ENCODE measurements around the gene RHBDF2. TPM values are rescaled to one million over a fixed set of nuclear protein-coding genes. Genes with fewer than 3 reads are reported as not detected.

Gene RHBDF2
- polyA plus RNA-seq, 1 donor, result 6.8 TPM

DNA sequence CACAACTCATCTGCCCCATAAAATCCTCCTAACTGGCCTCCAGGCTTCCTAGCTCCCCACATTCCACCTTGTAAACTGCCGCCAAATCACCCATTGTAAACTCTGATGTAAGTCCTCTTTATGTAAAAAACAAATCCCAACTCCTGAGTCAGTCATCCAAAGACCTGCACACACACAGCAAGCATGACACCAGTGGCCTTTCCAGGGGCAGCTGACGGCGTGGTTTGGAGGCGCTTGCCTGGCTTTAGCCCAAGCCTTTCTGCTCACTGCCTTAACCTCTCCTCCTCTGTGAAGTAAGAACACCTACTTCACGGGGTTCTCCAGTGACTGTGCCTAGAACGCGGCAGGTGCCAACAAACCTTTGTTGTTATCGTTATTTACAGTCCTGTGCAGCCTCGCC, 62.3 kb downstream of the RHBDF2 start:
- DNase-seq, result no peak

DNA sequence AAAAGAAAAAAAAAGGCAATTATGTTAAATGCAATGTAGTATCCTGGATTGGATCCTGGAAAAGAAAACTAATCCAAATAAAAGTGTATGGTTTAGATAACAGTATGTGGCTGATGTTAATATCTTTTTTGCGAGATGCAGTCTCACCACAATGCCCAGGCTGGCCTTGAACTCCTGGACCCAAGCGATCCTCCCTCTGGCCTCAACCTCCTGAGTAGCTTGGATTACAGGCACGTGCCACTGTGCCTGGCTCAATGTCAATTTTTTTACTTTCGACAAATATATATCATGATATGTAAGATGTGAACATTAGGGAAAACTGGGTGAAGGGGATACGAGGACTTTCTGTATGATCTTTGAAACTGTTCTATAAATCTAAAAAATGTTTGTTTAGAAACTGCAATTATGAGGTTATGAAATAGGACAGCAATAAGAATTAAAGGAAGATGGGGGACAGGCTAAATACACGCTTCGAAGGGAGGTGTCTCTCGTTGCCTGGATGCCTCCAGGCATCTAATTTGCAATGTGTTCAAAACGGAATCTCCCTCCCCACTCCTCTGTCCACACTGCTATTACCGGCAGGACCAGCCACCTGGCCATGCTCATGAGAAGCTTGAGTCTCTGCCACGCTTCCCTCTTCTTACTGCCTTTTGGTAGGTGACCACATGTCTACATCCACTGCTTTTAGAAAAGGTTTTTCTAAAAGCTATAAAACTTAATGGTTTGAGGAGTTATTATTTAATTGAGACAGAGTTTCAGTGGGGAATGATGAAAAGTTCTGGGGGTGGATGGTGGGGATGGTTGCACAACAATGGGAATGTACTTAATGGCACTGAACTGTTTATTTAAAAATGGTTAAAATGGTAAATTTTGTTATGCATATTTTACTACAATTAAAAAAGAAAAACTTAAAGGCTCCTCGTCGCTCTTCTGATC, 63.5 kb downstream of the RHBDF2 start:
- DNase-seq, result no peak

DNA sequence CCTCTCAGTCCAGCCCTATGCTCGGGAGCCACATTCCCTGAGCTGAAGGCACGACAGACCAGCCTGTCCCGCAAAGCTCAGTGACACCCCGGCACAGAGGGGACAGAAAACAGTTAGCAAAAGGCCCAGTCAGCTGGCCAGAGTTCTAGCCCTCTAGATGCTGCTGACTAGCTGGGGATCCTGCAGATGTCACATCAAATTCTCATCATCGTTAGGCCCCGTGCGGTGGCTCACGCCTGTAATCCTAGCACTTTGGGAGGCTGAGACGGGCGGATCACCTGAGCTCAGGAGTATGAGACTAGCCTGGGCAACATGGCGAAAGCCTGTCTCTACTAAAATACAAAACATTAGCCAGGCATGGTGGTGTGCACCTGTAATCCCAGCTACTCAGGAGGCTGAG, 65.5 kb downstream of the RHBDF2 start:
- no peak for DNase-seq

DNA sequence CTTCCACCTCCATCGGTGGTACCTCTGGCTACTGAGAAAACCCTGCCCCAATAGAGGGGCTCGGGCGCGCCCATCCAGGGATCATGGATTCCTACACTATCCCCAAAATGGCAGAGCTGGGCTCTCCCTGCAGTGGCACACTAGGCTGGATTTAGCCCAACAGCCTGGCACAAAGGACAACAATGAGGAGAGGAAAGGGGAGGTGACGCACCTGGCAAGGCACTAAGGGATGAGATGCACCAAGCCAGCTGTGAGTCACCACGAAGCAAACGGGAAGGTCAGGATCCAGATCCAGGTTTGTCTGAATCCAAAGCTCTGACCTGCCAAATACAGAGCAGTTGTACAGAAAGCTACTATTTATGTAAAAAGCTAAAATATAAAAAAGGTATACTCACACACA, 66.4 kb downstream of the RHBDF2 start:
- no peak for DNase-seq

DNA sequence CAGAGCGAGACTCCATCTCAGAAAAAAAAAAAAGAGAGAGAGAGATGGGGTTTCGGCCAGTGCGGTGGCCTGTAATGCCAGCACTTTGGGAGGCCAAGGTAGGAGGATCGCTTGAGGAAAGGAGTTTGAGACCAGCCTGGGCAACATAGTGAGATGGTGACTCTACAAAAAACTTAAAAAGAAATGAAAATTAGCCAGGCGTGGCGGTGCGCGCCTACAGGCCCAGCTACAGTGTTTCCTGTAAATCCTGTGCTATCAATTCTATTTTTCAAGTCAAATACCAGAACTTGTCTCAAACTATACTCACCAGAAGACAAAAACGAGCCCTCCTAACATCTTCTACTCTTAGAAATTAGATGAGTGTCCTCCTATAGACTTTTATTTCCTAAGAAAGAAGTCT, 67.5 kb downstream of the RHBDF2 start:
- DNase-seq, result no peak

DNA sequence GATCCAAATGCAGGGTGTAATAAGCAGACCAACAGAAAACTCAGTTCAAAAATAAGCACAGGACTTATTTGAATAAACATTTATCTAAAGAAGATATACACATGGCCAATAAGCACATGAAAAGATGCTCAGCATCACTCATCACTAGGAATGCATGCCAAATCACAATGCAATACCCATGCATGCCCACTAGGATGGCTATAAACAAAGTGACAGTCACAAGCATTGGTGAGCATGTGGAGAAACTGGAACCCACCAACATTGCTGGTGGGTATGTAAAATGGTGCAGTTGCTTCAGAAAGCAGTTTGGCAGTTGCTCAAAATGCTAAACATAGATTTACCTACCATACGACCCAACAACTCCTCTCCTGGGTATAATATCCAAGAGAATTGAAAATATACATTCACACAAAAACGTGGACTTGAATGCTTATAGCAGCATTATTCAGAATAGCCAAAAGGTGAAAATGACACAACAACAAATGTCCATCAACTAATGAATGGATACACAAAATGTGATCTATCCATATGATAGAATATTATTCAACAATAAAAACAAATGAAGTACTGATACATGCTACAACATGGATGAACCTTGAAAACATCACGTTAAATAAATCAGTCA, 68.4 kb downstream of the RHBDF2 start:
- no peak for DNase-seq

DNA sequence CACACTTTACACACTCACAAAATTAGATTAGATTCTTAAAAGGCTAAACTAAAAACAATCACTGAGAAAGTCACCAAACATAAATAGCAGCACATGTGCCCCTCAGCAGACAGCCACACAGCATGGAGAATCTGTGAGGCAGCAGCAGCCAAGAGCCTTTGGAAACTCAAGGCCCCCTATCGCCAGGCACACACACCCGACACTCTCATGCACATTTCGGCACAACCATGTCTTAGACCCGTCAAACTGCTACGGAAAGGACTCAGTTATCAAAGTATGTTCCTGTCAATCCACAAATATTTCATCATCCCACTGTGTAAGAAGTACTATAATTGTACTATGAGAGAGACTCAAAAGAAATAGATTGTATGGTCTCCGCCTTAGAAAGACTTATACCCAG, 69.2 kb downstream of the RHBDF2 start:
- DNase-seq, result no peak

DNA sequence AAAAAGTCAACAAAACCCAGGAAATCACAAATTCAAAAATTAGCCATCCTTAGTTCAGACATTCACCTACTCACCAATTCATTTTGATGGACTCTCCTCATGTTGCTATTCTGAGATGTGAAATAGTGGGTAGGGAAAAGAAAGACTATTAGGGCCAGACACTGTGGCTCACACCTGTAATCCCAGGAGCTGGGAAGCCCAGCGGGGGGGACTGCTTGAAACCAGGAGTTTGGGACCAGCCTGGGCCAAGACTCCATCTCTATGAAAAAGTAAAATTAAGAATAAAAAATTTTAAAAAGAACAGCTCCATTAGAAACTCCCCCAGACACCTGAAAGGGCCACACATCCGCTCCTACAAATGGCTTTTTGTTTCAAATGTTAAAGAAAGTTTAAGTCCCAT, 69.7 kb downstream of the RHBDF2 start:
- DNase-seq, result no peak

DNA sequence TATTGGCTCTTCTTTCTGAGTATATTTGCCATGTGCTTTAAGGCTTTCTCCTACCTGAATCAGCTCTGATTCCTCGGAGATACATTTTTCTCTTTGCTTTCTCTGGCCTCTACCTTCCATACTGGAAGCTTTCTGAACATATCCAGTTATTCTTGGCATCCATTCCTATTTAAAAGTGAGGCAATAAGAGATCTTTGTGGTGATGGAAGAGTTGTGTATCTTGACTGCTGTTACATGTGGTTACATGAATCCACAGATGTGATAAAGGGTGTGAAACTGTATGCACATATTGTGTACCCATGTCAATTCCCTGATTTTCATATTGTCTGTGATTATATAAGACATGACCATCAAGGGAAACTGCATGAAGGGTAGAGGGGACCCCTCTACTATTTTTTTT, 72.7 kb downstream of the RHBDF2 start:
- DNase-seq, result no peak

DNA sequence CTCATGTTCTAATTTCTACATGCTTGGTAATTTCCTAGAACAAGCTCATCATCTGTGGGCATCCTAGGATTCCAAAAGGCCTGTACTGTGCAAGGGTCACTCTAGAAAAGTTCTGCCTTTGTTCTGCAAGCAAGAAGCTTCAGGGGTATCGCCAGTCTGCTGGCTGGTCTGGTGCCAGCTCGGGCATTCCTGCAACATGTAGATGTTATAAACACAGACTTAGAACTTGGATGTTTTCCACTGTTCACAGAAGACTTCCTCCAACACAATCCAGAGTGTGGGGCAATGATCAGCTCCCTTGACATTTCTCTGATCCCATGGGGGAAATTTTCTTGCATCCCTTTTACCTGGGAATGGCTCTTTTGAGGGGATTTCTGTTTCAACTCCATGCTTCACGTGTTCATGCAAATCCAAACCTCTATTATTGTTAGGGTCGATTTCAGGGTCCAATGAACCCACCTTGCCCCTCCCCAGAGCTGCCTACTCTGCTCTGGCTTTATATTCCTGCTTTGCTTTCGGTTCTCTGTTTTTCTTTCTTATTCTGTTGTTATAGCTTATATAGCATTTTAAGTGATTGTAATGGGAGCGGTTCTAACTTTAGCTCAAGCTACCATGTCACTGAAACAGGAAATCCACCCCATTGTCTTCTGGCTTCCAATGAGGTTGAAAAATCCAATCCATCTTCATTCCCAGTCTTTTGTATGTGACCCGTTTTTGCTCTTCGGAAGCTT, 73.6 kb downstream of the RHBDF2 start:
- DNase-seq, result no peak

DNA sequence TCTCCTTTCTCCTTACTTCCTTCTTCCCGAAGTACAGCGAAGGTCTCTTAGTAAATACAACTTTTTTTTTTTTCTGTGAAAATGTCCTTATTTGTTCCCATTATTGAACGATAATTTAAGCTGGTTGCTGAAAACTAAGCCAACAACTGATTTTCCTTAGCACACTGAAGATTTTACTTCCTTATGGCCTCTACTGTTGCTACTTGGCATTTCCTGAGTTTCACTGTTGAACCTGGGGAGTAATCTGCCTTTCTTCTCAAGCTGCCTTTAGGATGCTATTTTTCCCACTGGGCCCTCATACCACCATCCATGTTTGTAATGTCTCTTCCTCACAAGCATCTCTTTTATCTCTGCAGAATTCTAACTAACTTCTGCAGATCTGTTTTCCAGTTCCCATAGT, 74.4 kb downstream of the RHBDF2 start:
- DNase-seq, result no peak

DNA sequence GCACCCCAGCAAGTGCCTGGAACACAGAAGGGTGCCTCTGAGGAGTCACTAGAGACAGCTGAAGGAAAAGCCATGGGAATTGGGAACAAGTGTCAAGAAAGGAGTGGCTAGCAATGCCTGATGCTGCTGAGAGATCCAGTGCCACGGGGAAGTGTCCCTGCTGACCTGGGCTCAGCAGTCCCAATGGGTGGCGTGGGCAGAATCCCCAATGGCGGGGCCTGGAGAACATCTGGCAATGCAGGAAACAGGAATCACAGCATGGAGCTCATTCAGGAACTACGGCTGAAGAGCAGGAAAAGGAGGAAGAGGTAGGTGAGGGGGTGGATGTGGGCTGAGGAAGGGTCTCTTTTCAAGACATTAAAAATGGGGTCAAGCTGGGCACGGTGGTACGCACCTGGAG, 78.4 kb downstream of the RHBDF2 start:
- DNase-seq, result no peak

DNA sequence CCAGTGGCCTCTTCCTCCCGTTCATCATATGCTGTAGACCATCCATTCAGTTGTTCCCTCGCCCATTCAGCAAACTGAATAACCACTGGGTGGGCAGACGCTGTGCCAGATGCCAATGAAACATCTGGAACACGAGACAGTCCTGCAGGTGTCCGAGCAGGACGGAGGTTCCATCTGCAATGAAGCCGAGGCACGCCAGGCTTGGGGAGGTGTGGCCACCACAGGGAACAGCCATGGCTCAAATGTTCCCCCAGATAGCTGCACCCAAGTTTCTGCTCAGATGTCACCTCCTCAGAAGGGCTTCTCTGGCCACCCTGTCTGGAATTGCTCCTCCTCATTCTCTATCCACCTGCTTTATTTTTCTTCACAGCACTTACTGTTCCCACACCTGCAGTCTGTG, 78.8 kb downstream of the RHBDF2 start:
- DNase-seq, result no peak

DNA sequence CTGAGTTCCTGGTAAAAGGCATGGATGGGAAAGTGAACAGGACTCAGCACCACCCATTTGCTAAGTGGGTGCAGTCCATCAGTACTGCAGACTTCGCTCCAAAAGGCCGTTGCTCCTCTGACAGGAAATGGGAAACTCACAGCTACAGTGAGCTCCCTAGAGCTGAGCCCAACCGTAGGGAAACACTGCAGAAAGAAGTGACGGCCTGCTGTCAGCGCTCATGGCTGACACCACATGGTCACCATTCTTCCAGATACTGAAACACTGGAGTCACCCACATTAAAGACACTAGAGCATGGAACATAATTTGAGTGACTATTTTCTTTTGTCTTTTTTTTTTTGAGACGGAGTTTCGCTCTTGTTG, 80.2 kb downstream of the RHBDF2 start:
- DNase-seq, result no peak

Other genes starting within 250 kb of the RHBDF2 start
- gene UBALD2, start 236.1 kb downstream of the RHBDF2 start, polyA plus RNA-seq (ENCODE audit: insufficient read length), result 23.1 TPM
- gene QRICH2, start 193.1 kb downstream of the RHBDF2 start, polyA plus RNA-seq (ENCODE audit: insufficient read length), result 8.9 TPM
- 95.9 TPM for gene PRPSAP1, start 147.5 kb downstream of the RHBDF2 start, polyA plus RNA-seq (ENCODE audit: insufficient read length)
- 2.7 TPM for gene SPHK1, start 116.8 kb downstream of the RHBDF2 start, polyA plus RNA-seq (ENCODE audit: insufficient read length)
- 30.2 TPM for gene UBE2O, start 48.3 kb downstream of the RHBDF2 start, polyA plus RNA-seq (ENCODE audit: insufficient read length)
- 0.50 TPM for gene AANAT, start 33.8 kb downstream of the RHBDF2 start, polyA plus RNA-seq (ENCODE audit: insufficient read length)
- 11.0 TPM for gene CYGB, start 36.3 kb upstream of the RHBDF2 start, polyA plus RNA-seq (ENCODE audit: insufficient read length)
- 3.7 TPM for gene PRCD, start 38.6 kb upstream of the RHBDF2 start, polyA plus RNA-seq (ENCODE audit: insufficient read length)
- 8.1 TPM for gene ST6GALNAC2, start 84.4 kb upstream of the RHBDF2 start, polyA plus RNA-seq (ENCODE audit: insufficient read length)
- 0.28 TPM for gene ST6GALNAC1, start 142.3 kb upstream of the RHBDF2 start, polyA plus RNA-seq (ENCODE audit: insufficient read length)
- 87.4 TPM for gene MXRA7, start 209.5 kb upstream of the RHBDF2 start, polyA plus RNA-seq (ENCODE audit: insufficient read length)
- 21.0 TPM for gene JMJD6, start 225.2 kb upstream of the RHBDF2 start, polyA plus RNA-seq (ENCODE audit: insufficient read length)
- gene METTL23, start 225.4 kb upstream of the RHBDF2 start, polyA plus RNA-seq (ENCODE audit: insufficient read length), result 40.6 TPM
- gene SRSF2, start 235.9 kb upstream of the RHBDF2 start, polyA plus RNA-seq (ENCODE audit: insufficient read length), result 473 TPM
- 32.6 TPM for gene MFSD11, start 236.7 kb upstream of the RHBDF2 start, polyA plus RNA-seq (ENCODE audit: insufficient read length)

Measured in left kidney (tissue), 2 donors.